Measurements from ENCODE around the gene PHLDA3. TPM values are rescaled to one million over a fixed set of nuclear protein-coding genes. Genes with fewer than 3 reads are reported as not detected.

Gene PHLDA3
- total and polyA plus RNA-seq, 10 donors, result 3.6 to 17.4 (median 6.8) TPM

- H3K4me1 ChIP-seq, result peaks cover 0 to 28% (median 14%) of the 10 kb centered on the region in 6 donors
- H3K27ac ChIP-seq, result no peak overlapping the region
- no peak for DNase-seq
- H3K27me3 ChIP-seq (replicated peaks in 1 of 7), result peaks cover 0 to 15% (median 0%) of the 10 kb centered on the region in 7 donors
- no peak overlapping the region for H3K4me3 ChIP-seq
- TF ChIP-seq CTCF (IDR thresholded peaks at IDR 0.05 in 8 of 11, conservative IDR thresholded peaks at IDR 0.05 in 3 of 11), result no peak
- TF ChIP-seq POLR2A (IDR thresholded peaks at IDR 0.05), result no peak
- no peak for TF ChIP-seq POLR2AphosphoS5 (IDR thresholded peaks at IDR 0.05)
- WGBS, 5 donors, result 70 to 94% (median 80%) methylated on average over 6 of the region's 6 CpGs
- intact Hi-C loops (cut with DNase I; ENCODE audit: low total_unique reads), result no loop called here
- no peaks in the 10 kb centered on the region for H3K9me3 ChIP-seq
- no peaks in the 10 kb centered on the region for H3K36me3 ChIP-seq
Observed at GRCh38 chr1:201455098-201455497, 13.9 kb downstream of the PHLDA3 start.

GRCh38 chr1:201454608-201455007 lies 14.4 kb downstream of the PHLDA3 start:
- Histone ChIP-seq H3K27ac (no peak overlapping the region), H3K4me1 (peaks cover 0 to 33% (median 16%) of the 10 kb centered on the region in 6 donors)

GRCh38 chr1:201452866-201453265 lies 16.1 kb downstream of the PHLDA3 start:
- no peak for TF ChIP-seq CTCF (IDR thresholded peaks at IDR 0.05 in 8 of 11, conservative IDR thresholded peaks at IDR 0.05 in 3 of 11)
- no peak for TF ChIP-seq POLR2A (IDR thresholded peaks at IDR 0.05)
- no peak for TF ChIP-seq POLR2AphosphoS5 (IDR thresholded peaks at IDR 0.05)
- no peaks in the 10 kb centered on the region for H3K36me3 ChIP-seq
- no peak overlapping the region for H3K27ac ChIP-seq
- H3K9me3 ChIP-seq, result no peaks in the 10 kb centered on the region
- 55 to 89% (median 70%) methylated on average over 4 of the region's 4 CpGs for WGBS, 5 donors
- peaks cover 0 to 15% (median 0%) of the 10 kb centered on the region in 7 donors for H3K27me3 ChIP-seq (replicated peaks in 1 of 7)
- H3K4me1 ChIP-seq, result peaks cover 0 to 45% (median 23%) of the 10 kb centered on the region in 6 donors
- H3K4me3 ChIP-seq, result no peak overlapping the region
- DNase-seq, result no peak
- intact Hi-C loops (cut with DNase I; ENCODE audit: low total_unique reads), result no loop called here

More at GRCh38 chr1:201454608-201455007, 14.4 kb downstream of the PHLDA3 start:
- Histone ChIP-seq H3K9me3 (no peaks in the 10 kb centered on the region), H3K4me3 (no peak overlapping the region), H3K27me3 (replicated peaks in 1 of 7) (peaks cover 0 to 15% (median 0%) of the 10 kb centered on the region in 7 donors), H3K36me3 (no peaks in the 10 kb centered on the region)
- intact Hi-C loops (cut with DNase I; ENCODE audit: low total_unique reads), result no loop called here
- no peak for DNase-seq
- 82 to 88% (median 83%) methylated on average over 4 of the region's 4 CpGs for WGBS, 5 donors
- TF ChIP-seq CTCF (IDR thresholded peaks at IDR 0.05 in 8 of 11, conservative IDR thresholded peaks at IDR 0.05 in 3 of 11), result no peak
- TF ChIP-seq POLR2AphosphoS5 (IDR thresholded peaks at IDR 0.05), result no peak
- no peak for TF ChIP-seq POLR2A (IDR thresholded peaks at IDR 0.05)

GRCh38 chr1:201450721-201451291 lies 18.2 kb downstream of the PHLDA3 start:
- Histone ChIP-seq H3K4me1 (peaks cover 0 to 44% (median 24%) of the 10 kb centered on the region in 6 donors), H3K9me3 (no peaks in the 10 kb centered on the region), H3K36me3 (no peaks in the 10 kb centered on the region), H3K27ac (peak overlapping the region in 7 of 8 donors; percentile 25 to 66 (median 46)), H3K4me3 (no peak overlapping the region), H3K27me3 (replicated peaks in 1 of 7) (peaks cover 0 to 15% (median 0%) of the 10 kb centered on the region in 7 donors)
- intact Hi-C loops (cut with DNase I; ENCODE audit: low total_unique reads), result no loop called here
- WGBS, 5 donors, result 11 to 28% (median 21%) methylated on average over 8 to 12 of the region's 12 CpGs
- no peak for DNase-seq
- TF ChIP-seq POLR2A (IDR thresholded peaks at IDR 0.05) (no peak), CTCF (IDR thresholded peaks at IDR 0.05 in 8 of 11, conservative IDR thresholded peaks at IDR 0.05 in 3 of 11) (no peak), POLR2AphosphoS5 (IDR thresholded peaks at IDR 0.05) (peak; percentile 17 to 70 (median 62))
